ENCODE measurements around the gene PRPF40A. TPM values are rescaled to one million over a fixed set of nuclear protein-coding genes. Genes with fewer than 3 reads are reported as not detected.

PRPF40A gene
- total RNA-seq, 1 donor from 2014 or later = 129 TPM

DNA sequence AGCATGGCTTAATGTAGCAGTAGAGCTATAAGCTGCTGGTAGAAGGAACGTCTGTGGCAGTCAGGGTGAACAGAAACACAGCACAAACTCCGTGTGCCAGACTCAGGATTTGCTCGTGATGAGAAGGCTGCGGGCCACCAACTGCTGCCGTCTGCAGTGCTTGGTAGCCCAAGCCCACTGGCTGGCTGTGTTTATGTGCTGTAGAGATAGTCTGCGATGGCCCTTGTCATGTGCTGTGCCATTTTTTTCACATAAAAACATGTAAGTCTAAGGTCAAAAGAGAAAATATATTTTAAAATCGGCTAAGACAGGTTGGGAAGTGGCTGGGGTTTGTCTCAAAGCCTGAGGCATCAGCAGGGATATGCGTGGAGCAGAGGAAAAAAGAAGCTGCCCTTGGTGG lies 78.7 kb downstream of the PRPF40A start:
- H3K4me3 Mint-ChIP-seq = no peak overlapping the region
- H3K36me3 Mint-ChIP-seq (ENCODE audit: low read depth) = no peaks in the 10 kb centered on the region
- TF ChIP-seq, protein P1, sequence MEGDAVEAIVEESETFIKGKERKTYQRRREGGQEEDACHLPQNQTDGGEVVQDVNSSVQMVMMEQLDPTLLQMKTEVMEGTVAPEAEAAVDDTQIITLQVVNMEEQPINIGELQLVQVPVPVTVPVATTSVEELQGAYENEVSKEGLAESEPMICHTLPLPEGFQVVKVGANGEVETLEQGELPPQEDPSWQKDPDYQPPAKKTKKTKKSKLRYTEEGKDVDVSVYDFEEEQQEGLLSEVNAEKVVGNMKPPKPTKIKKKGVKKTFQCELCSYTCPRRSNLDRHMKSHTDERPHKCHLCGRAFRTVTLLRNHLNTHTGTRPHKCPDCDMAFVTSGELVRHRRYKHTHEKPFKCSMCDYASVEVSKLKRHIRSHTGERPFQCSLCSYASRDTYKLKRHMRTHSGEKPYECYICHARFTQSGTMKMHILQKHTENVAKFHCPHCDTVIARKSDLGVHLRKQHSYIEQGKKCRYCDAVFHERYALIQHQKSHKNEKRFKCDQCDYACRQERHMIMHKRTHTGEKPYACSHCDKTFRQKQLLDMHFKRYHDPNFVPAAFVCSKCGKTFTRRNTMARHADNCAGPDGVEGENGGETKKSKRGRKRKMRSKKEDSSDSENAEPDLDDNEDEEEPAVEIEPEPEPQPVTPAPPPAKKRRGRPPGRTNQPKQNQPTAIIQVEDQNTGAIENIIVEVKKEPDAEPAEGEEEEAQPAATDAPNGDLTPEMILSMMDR (IDR thresholded peaks at IDR 0.05) = no peak
- ATAC-seq (ENCODE audit: low read depth) (no peak), DNase-seq (no peak)
- H3K4me1 Mint-ChIP-seq = no peaks in the 10 kb centered on the region
- intact Hi-C loops (cut with micrococcal nuclease) = no loop called here
- H3K27ac Mint-ChIP-seq = no peak overlapping the region
- H3K27me3 Mint-ChIP-seq = no peaks in the 10 kb centered on the region
- H3K9me3 Mint-ChIP-seq = no peaks in the 10 kb centered on the region
- ChIA-PET CTCF (interaction anchor here (1.4 to 2.6 kb wide), 2 partner anchors 463 to 602 kb away, joined by 4 to 14 read pairs; partner anchors contain the start of gene STAM2), POLR2A (no interaction called here)

DNA sequence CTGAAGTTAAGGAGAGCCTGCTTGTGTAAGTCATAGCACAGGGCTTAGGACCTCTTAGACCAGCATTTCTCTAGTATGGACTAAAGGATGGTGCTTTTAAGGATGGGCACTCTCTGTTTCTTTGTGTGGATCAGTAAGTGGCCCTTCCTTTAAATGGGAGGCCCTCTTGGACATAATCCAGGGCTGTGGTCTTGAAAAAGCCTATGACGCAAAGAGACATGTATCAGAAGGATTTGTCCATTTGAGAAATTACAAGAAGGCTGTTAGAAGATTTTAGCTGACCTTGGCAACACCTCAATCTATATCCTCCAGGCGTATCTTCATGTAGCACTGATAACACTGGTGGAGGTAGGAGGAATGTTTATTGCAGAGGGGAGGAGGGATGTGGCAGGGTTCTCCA lies 79.2 kb downstream of the PRPF40A start:
- DNase-seq (no peak), ATAC-seq (ENCODE audit: low read depth) (no peak)
- no peaks in the 10 kb centered on the region for H3K36me3 Mint-ChIP-seq (ENCODE audit: low read depth)
- no peaks in the 10 kb centered on the region for H3K4me1 Mint-ChIP-seq
- H3K27me3 Mint-ChIP-seq = no peaks in the 10 kb centered on the region
- intact Hi-C loops (cut with micrococcal nuclease) = no loop called here
- TF ChIP-seq, protein P1 (IDR thresholded peaks at IDR 0.05) = no peak
- H3K27ac Mint-ChIP-seq = no peak overlapping the region
- ChIA-PET POLR2A (no interaction called here), CTCF (interaction anchor here (2.6 kb wide), 1 partner anchor 462 kb away, joined by 14 read pairs; the partner anchor contains the start of gene STAM2)
- no peaks in the 10 kb centered on the region for H3K9me3 Mint-ChIP-seq
- no peak overlapping the region for H3K4me3 Mint-ChIP-seq

DNA sequence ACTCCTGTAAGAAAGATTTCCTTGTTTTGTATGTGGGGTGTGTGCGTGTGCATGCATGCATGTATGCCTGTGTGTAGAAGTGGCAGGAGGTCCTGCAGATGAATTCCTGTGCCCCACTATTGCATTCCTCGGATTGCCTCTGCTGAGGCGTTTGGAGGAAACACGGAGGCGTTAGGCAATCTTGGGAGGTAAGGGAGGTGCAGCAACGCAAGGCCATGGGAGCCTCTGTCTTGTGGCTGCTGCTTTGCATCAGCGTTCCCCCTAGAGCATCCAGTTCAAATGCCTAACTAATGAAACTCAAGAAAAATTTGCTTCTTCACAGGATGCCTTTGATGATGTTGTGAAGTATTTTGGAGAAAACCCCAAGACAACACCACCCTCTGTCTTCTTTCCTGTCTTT lies 80.0 kb downstream of the PRPF40A start:
- Mint-ChIP-seq H3K27ac (no peak overlapping the region), H3K9me3 (no peaks in the 10 kb centered on the region), H3K27me3 (no peaks in the 10 kb centered on the region), H3K4me3 (no peak overlapping the region), H3K36me3 (ENCODE audit: low read depth) (no peaks in the 10 kb centered on the region), H3K4me1 (no peaks in the 10 kb centered on the region)
- ChIA-PET POLR2A (no interaction called here), CTCF (interaction anchor here (2.6 kb wide), 1 partner anchor 462 kb away, joined by 14 read pairs; the partner anchor contains the start of gene STAM2)
- DNase-seq (no peak), ATAC-seq (ENCODE audit: low read depth) (no peak)
- intact Hi-C loops (cut with micrococcal nuclease) = no loop called here
- TF ChIP-seq, protein P1 (IDR thresholded peaks at IDR 0.05) = no peak

DNA sequence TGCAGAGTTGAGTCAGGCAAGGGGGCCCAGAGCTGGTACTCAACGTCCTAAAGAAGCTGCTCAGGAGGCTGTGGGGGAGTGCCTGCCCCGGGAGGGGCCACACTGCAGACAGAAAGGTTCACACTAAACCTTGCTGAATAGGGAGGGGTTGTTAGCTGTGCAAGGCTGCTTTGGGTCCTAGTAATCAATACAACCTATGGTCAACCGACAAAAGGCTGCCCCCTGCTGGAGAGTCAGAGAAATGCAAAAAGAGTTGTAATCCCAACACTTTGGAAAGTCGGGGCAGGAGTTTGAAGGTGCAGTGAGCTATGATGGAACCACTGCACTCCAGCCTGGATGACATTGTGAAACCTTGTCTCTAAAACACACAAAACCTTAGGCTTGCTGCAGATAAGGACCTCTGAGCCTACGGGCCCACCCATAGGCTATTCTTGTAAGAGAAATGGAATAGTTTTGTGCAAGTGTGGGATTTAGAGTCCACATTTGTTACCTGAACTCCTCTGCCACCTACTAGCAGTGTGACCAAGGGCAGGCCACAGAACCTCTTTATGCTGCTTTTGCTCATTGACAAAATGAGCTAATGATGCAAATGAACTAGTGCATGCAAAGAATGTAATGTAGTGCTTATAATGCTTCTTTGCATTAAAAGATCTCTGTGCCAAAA lies 81.5 kb downstream of the PRPF40A start:
- ChIA-PET POLR2A (interaction anchor here (1.3 to 2.5 kb wide), 2 partner anchors 81 to 460 kb away, joined by 3 to 20 read pairs; partner anchors contain the start of genes PRPF40A and STAM2), CTCF (interaction anchor here (0.6 to 3.3 kb wide), 32 partner anchors 8 to 884 kb away, joined by 3 to 40 read pairs (median 4); partner anchors contain the start of gene STAM2)
- Mint-ChIP-seq H3K9me3 (no peaks in the 10 kb centered on the region), H3K36me3 (ENCODE audit: low read depth) (no peaks in the 10 kb centered on the region), H3K27ac (no peak overlapping the region), H3K27me3 (no peaks in the 10 kb centered on the region), H3K4me3 (no peak overlapping the region), H3K4me1 (no peaks in the 10 kb centered on the region)
- ATAC-seq (ENCODE audit: low read depth) (peak; percentile 70), DNase-seq (peak; percentile 36)
- TF ChIP-seq, protein P1 (IDR thresholded peaks at IDR 0.05) = no peak
- intact Hi-C loops (cut with micrococcal nuclease) = loop anchor here (1.0 kb wide), 4 partner anchors 300 to 598 kb away; partner anchors contain the start of gene FMNL2

DNA sequence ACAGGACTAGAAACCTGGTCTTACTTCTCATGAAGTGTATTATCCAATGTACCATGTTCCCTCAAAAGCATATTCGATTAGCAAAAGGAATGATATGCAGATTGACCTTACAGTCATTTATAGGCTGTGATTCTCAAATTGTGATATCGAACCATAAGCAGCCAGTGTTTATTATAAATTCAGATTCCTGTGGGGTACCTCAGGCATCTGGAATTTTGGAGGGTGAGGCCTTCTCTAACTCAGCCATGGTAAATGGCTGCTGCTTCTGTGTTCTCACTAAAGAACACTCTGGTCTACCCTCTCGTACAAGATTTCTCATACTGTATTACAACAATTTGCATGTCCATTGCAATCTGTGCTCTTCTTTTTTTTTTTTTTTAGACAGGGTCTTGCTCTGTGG lies 84.5 kb downstream of the PRPF40A start:
- TF ChIP-seq, protein P1 (IDR thresholded peaks at IDR 0.05) = no peak
- Mint-ChIP-seq H3K4me1 (no peaks in the 10 kb centered on the region), H3K4me3 (no peak overlapping the region), H3K9me3 (no peaks in the 10 kb centered on the region), H3K27ac (no peak overlapping the region), H3K36me3 (ENCODE audit: low read depth) (no peaks in the 10 kb centered on the region), H3K27me3 (no peaks in the 10 kb centered on the region)
- ATAC-seq (ENCODE audit: low read depth) = no peak
- CTCF ChIA-PET = interaction anchor here (1.9 kb wide), 1 partner anchor 457 kb away, joined by 9 read pairs; the partner anchor contains the start of gene STAM2
- intact Hi-C loops (cut with micrococcal nuclease) = no loop called here
- no peak for DNase-seq
- POLR2A ChIA-PET = no interaction called here
